H1 (cell line): ENCODE results near the gene AHR. TPM values are rescaled to one million over a fixed set of nuclear protein-coding genes. Genes with fewer than 3 reads are reported as not detected.

Experiments
- CTCF ChIA-PET: fragments of 300-600 bp; sonication (Branson Sonifier 250); formaldehyde crosslinking; loops from one replicate; lab custom pipeline; 2021; ENCODE audit not compliant: partially characterized antibody; lab: Charles Lee
- POLR2A ChIA-PET: fragments of 300-600 bp; sonication (Branson Sonifier 250); formaldehyde crosslinking; loops from one replicate; lab custom pipeline; 2021; ENCODE audit warnings: inconsistent platforms; ENCODE audit not compliant: partially characterized antibody; lab: Charles Lee
- DNase-seq, 2 experiments: peaks; one replicate each; pipeline versions ENCODE4 v3.0.0 to v3.0.0-alpha.2; 2010 to 2022; ENCODE audit warnings: low spot score in 2 of 2, low read depth in 1 of 2, mixed read lengths in 1 of 2
- FAIRE-seq: peaks from 2 replicates; lab custom pipeline; 2011; peaks lifted over from hg19 to GRCh38; lab: Jason Lieb, UNC
- H2AFZ ChIP-seq: 2 replicates; pipeline ENCODE4 v1.8.1; 2012; ENCODE audit warnings: low read length, inconsistent platforms
- H2AK5ac ChIP-seq: 2 replicates; pipeline ENCODE4 v1.6.1; 2013; ENCODE audit warnings: low read depth, low read length
- H2BK120ac ChIP-seq: replicated peaks from 2 replicates; pipeline ENCODE3; 2013; ENCODE audit warnings: low read depth, low read length, inconsistent platforms
- H2BK12ac ChIP-seq: 2 replicates; pipeline ENCODE4 v1.6.1; 2013; ENCODE audit warnings: low read depth, low read length
- H2BK15ac ChIP-seq: 2 replicates; pipeline ENCODE4 v1.6.1; 2013; ENCODE audit warnings: low read length
- H2BK20ac ChIP-seq: 2 replicates; pipeline ENCODE4 v1.6.1; 2013; ENCODE audit warnings: low read length
- H2BK5ac ChIP-seq: 2 replicates; pipeline ENCODE4 v1.6.1; 2013; ENCODE audit warnings: low read depth, low read length
- H3K14ac ChIP-seq: 2 replicates; pipeline ENCODE4 v1.6.1; 2013; ENCODE audit warnings: inconsistent platforms; ENCODE audit not compliant: insufficient read length
- H3K18ac ChIP-seq: 2 replicates; pipeline ENCODE4 v1.6.1; 2013; ENCODE audit warnings: low read length; ENCODE audit errors: extremely low read depth
- H3K23ac ChIP-seq: 2 replicates; pipeline ENCODE4 v1.6.1; 2013; ENCODE audit warnings: inconsistent platforms; ENCODE audit not compliant: insufficient read length
- H3K23me2 ChIP-seq: 2 replicates; pipeline ENCODE4 v1.6.1; 2013; ENCODE audit warnings: low read depth, low read length
- H3K27ac ChIP-seq: 2 replicates; pipeline ENCODE4 v1.6.1; 2011; ENCODE audit warnings: low read depth, low read length, inconsistent platforms
- H3K27me3 ChIP-seq, 4 experiments: replicated peaks in 1 of 4; 1 replicate in 1 of 4; 2 replicates in 3 of 4; pipeline versions ENCODE4 v1.6.1 to v1.8.1; 2011 to 2013; ENCODE audit warnings: low read length in 3 of 4, mild to moderate bottlenecking in 3 of 4, inconsistent platforms in 2 of 4, mixed read lengths in 2 of 4, moderate library complexity in 1 of 4; ENCODE audit not compliant: control insufficient read depth in 3 of 4, insufficient read depth in 3 of 4; ENCODE audit errors: extremely low read depth in 1 of 4
- H3K36me3 ChIP-seq, 4 experiments: 2 replicates each; pipeline versions ENCODE4 v1.6.1 to v1.8.1; 2011 to 2013; ENCODE audit warnings: mild to moderate bottlenecking in 4 of 4, low read length in 3 of 4, moderate library complexity in 2 of 4, control low read depth in 1 of 4, inconsistent platforms in 1 of 4; ENCODE audit not compliant: insufficient read depth in 4 of 4, control insufficient read depth in 2 of 4
- H3K4ac ChIP-seq: replicated peaks from 2 replicates; pipeline ENCODE3; 2013; ENCODE audit warnings: low read length, low read depth, mixed read lengths, inconsistent platforms; ENCODE audit not compliant: insufficient read length
- H3K4me1 ChIP-seq, 4 experiments: replicated peaks in 1 of 4; 1 replicate in 1 of 4; 2 replicates in 3 of 4; pipeline versions ENCODE4 v1.6.1 to v1.8.1; 2011 to 2013; ENCODE audit warnings: low read length in 3 of 4, inconsistent platforms in 2 of 4, mixed read lengths in 1 of 4; ENCODE audit not compliant: insufficient read depth in 4 of 4, control insufficient read depth in 3 of 4
- H3K4me2 ChIP-seq, 2 experiments: 2 replicates each; pipeline versions ENCODE4 v1.6.1 to v1.8.1; 2011 to 2013; ENCODE audit warnings: low read depth in 2 of 2, low read length in 2 of 2, control low read depth in 1 of 2, inconsistent platforms in 1 of 2, mild to moderate bottlenecking in 1 of 2; ENCODE audit not compliant: insufficient read depth in 1 of 2
- H3K4me3 ChIP-seq, 4 experiments: fragments of 200-600, 300-600 bp in 1 of 4; sonication (generic), shearing (Covaris generic), sonication (Bioruptor Twin) in 1 of 4; 2 replicates each; pipeline versions ENCODE4 v1.5.1 to v1.8.1; 2011 to 2016; ENCODE audit warnings: low read length in 4 of 4, low read depth in 3 of 4, control low read depth in 2 of 4, inconsistent platforms in 2 of 4, mild to moderate bottlenecking in 2 of 4, mixed read lengths in 1 of 4, moderate library complexity in 1 of 4; ENCODE audit not compliant: insufficient read depth in 2 of 4; ENCODE audit errors: extremely low read depth in 1 of 4
- H3K56ac ChIP-seq: replicated peaks from 2 replicates; pipeline ENCODE3; 2013; ENCODE audit warnings: low read depth, mild to moderate bottlenecking, mixed read lengths, low read length, inconsistent platforms; ENCODE audit not compliant: insufficient read length
- H3K79me1 ChIP-seq: 2 replicates; pipeline ENCODE4 v1.6.1; 2013; ENCODE audit warnings: low read depth, low read length, control low read depth
- H3K79me2 ChIP-seq, 2 experiments: 2 replicates each; pipeline versions ENCODE4 v1.6.1 to v1.8.1; 2012 to 2013; ENCODE audit warnings: low read length in 2 of 2, mild to moderate bottlenecking in 2 of 2, inconsistent platforms in 1 of 2; ENCODE audit not compliant: insufficient read depth in 2 of 2, control insufficient read depth in 1 of 2
- H3K9ac ChIP-seq, 4 experiments: replicated peaks in 1 of 4; 1 replicate in 1 of 4; 2 replicates in 3 of 4; pipeline versions ENCODE4 v1.6.1 to v1.8.1; 2011 to 2013; ENCODE audit warnings: low read depth in 3 of 4, low read length in 3 of 4, control low read depth in 2 of 4, mild to moderate bottlenecking in 2 of 4, moderate library complexity in 2 of 4, inconsistent platforms in 1 of 4; ENCODE audit errors: extremely low read depth in 1 of 4
- H3K9me3 ChIP-seq, 2 experiments: 2 replicates each; pipeline versions ENCODE4 v1.6.1 to v1.8.1; 2012 to 2013; ENCODE audit warnings: mild to moderate bottlenecking in 2 of 2, moderate library complexity in 2 of 2, control low read depth in 1 of 2, inconsistent platforms in 1 of 2, low read depth in 1 of 2, low read length in 1 of 2, mixed read lengths in 1 of 2; ENCODE audit not compliant: insufficient read depth in 2 of 2
- H4K20me1 ChIP-seq, 2 experiments: replicated peaks in 1 of 2; 2 replicates each; pipeline versions ENCODE3 to v1.8.1; 2011 to 2013; ENCODE audit warnings: inconsistent platforms in 2 of 2, low read length in 2 of 2, mild to moderate bottlenecking in 1 of 2; ENCODE audit not compliant: insufficient read depth in 2 of 2, control insufficient read depth in 1 of 2
- H4K5ac ChIP-seq: 2 replicates; pipeline ENCODE4 v1.6.1; 2013; ENCODE audit warnings: low read length, low read depth, mixed read lengths, inconsistent platforms; ENCODE audit not compliant: insufficient read length
- H4K8ac ChIP-seq: 2 replicates; pipeline ENCODE4 v1.8.0; 2013; ENCODE audit warnings: mild to moderate bottlenecking, moderate library complexity, low read length, inconsistent platforms; ENCODE audit not compliant: insufficient read depth; ENCODE audit errors: extremely low read depth
- H4K91ac ChIP-seq: replicated peaks from 2 replicates; pipeline ENCODE3; 2013; ENCODE audit warnings: low read length, mixed read lengths, inconsistent platforms; ENCODE audit not compliant: insufficient read length
- ATF3 ChIP-seq: IDR thresholded peaks from 2 replicates; pipeline ENCODE4 v1.6.1; 2011; ENCODE audit warnings: low read depth, mild to moderate bottlenecking, low read length; ENCODE audit not compliant: insufficient read depth
- CBX5 ChIP-seq: fragments of 300-800, 300-1000 bp; sonication (generic); IDR thresholded peaks from 2 replicates; pipeline ENCODE4 v1.7.1; 2016; ENCODE audit warnings: antibody characterized with exemption, low read length, low read depth
- CEBPB ChIP-seq: IDR thresholded peaks from 2 replicates; pipeline ENCODE4 v1.6.1; 2012; ENCODE audit warnings: low read depth, low read length
- CHD1 ChIP-seq: IDR thresholded peaks from 2 replicates; pipeline ENCODE4 v1.6.1; 2012; ENCODE audit warnings: low read depth, low read length, improper control_type of control experiment
- JUN ChIP-seq: IDR thresholded peaks from 2 replicates; pipeline ENCODE4 v1.6.1; 2011; ENCODE audit warnings: low read depth, mild to moderate bottlenecking, improper control_type of control experiment, low read length
- JUND ChIP-seq: IDR thresholded peaks from 2 replicates; pipeline ENCODE4 v1.6.1; 2011; ENCODE audit warnings: mild to moderate bottlenecking, improper control_type of control experiment, low read length
- NANOG ChIP-seq: IDR thresholded peaks from 2 replicates; pipeline ENCODE4 v1.6.1; 2011; ENCODE audit warnings: low read length, low read depth, mild to moderate bottlenecking, inconsistent platforms; ENCODE audit not compliant: insufficient read depth, poor library complexity, severe bottlenecking
- POLR2A ChIP-seq, 2 experiments: IDR thresholded peaks; 1 replicate in 1 of 2; 2 replicates in 1 of 2; pipeline ENCODE4 v1.6.1; 2011; ENCODE audit warnings: low read depth in 2 of 2, low read length in 2 of 2, mild to moderate bottlenecking in 2 of 2; ENCODE audit errors: control extremely low read depth in 1 of 2
- RAD21 ChIP-seq, 2 experiments: IDR thresholded peaks in 1 of 2; conservative IDR thresholded peaks in 1 of 2; 2 replicates each; pipeline ENCODE4 v1.6.1; 2011; ENCODE audit warnings: low read depth in 2 of 2, low read length in 2 of 2, improper control_type of control experiment in 1 of 2, inconsistent platforms in 1 of 2, mild to moderate bottlenecking in 1 of 2, moderate library complexity in 1 of 2
- RBBP5 ChIP-seq: IDR thresholded peaks from 2 replicates; pipeline ENCODE4 v1.7.1; 2012; ENCODE audit warnings: low read depth, mild to moderate bottlenecking, inconsistent platforms, low read length, moderate library complexity, borderline replicate concordance
- RFX5 ChIP-seq: IDR thresholded peaks from 2 replicates; pipeline ENCODE4 v1.6.1; 2011; ENCODE audit warnings: low read depth, low read length, improper control_type of control experiment, borderline replicate concordance
- RXRA ChIP-seq: IDR thresholded peaks from 2 replicates; pipeline ENCODE4 v1.6.1; 2011; ENCODE audit warnings: low read depth, mild to moderate bottlenecking, low read length, moderate library complexity; ENCODE audit not compliant: insufficient read depth
- SUZ12 ChIP-seq: fragments of 200-600 bp; sonication (generic); IDR thresholded peaks from 2 replicates; pipeline ENCODE4 v1.6.1; 2012; ENCODE audit warnings: mild to moderate bottlenecking, inconsistent platforms, low read length, moderate library complexity, mixed read lengths
- TBP ChIP-seq: IDR thresholded peaks from 2 replicates; pipeline ENCODE4 v1.6.1; 2011; ENCODE audit warnings: low read depth, low read length, improper control_type of control experiment
- WGBS, 2 experiments: shearing (Covaris generic) in 1 of 2; methylation state at CpG; one replicate each; pipeline versions ENCODE4 v1.1.6 to v1.1.7; 2013 to 2015; ENCODE audit warnings: low lambda C conversion rate in 2 of 2, mixed read lengths in 2 of 2, inconsistent platforms in 1 of 2, low coverage in 1 of 2, missing lambda C conversion rate in 1 of 2; ENCODE audit not compliant: insufficient replicate concordance in 2 of 2, insufficient coverage in 1 of 2, insufficient read length in 1 of 2; ENCODE audit errors: extremely low coverage in 1 of 2, missing lambda C conversion rate in 1 of 2; 5-methylcytosine and 5-hydroxymethylcytosine counted together
- polyA plus RNA-seq, 7 experiments: library from polyadenylated mRNA; depleted of rRNA in 3 of 7; stranded (reverse) in 5 of 7; unstranded in 2 of 7; fragments of >200 nt in 5 of 7; fragments of 200-250 nt in 2 of 7; gene quantifications; 1 replicate in 5 of 7; 2 replicates in 1 of 7; 4 replicates in 1 of 7; pipeline versions ENCODE4 v1.2.1 to v1.2.3, GENCODE V29; 2011 to 2013; ENCODE audit warnings: missing spikeins in 2 of 7, mixed read lengths in 2 of 7
- total RNA-seq: library from RNA; stranded (reverse); fragmentation: NEBNext Ultra II Directional; extraction: Animal tissue kit (Norgen Biotek cat#: 25700); gene quantifications from 2 replicates; pipeline ENCODE4 v1.2.1, GENCODE V29; 2021

AHR gene
- total and polyA plus RNA-seq, 2 of the 8 experiments (the other 6 are each of a cell fraction or from before 2014, with no cell fraction given), result 1.4 to 9.7 TPM

- H3K9me3 ChIP-seq, result no peaks in the 10 kb centered on the region
- no peaks in the 10 kb centered on the region for H3K27me3 ChIP-seq
- no peak for DNase-seq
- no peak overlapping the region for H2BK120ac ChIP-seq
- H3K23ac ChIP-seq, result no peak overlapping the region
- H3K4ac ChIP-seq, result no peak overlapping the region
- H3K4me2 ChIP-seq, result no peak overlapping the region
- CTCF ChIA-PET, result no interaction called here
- H2BK15ac ChIP-seq, result no peak overlapping the region
- no peaks in the 10 kb centered on the region for H3K79me2 ChIP-seq
- H4K8ac ChIP-seq, result no peak overlapping the region
- H4K91ac ChIP-seq, result no peak overlapping the region
- no peak overlapping the region for H3K9ac ChIP-seq
- no peak overlapping the region for H3K4me3 ChIP-seq
- H3K36me3 ChIP-seq, result no peaks in the 10 kb centered on the region
- no peak overlapping the region for H3K14ac ChIP-seq
- no peak overlapping the region for H2BK12ac ChIP-seq
- H3K4me1 ChIP-seq, result no peaks in the 10 kb centered on the region
- no peak overlapping the region for H2AFZ ChIP-seq
- 89% methylated on average over 3 of the region's 3 CpGs; no CpG with 5 or more reads in 1 of the 2 experiments for WGBS, 2 experiments
- no peak overlapping the region for H2BK20ac ChIP-seq
- H3K23me2 ChIP-seq, result no peaks in the 10 kb centered on the region
- FAIRE-seq, result no peak
- H2AK5ac ChIP-seq, result no peak overlapping the region
- POLR2A ChIA-PET, result no interaction called here
- no peaks in the 10 kb centered on the region for H3K79me1 ChIP-seq
- H4K20me1 ChIP-seq, result no peaks in the 10 kb centered on the region
- H3K27ac ChIP-seq, result no peak overlapping the region
- H3K56ac ChIP-seq, result no peak overlapping the region
- H2BK5ac ChIP-seq, result no peak overlapping the region
- H4K5ac ChIP-seq, result no peak overlapping the region
- no peak overlapping the region for H3K18ac ChIP-seq
- TF ChIP-seq ATF3 (no peak), NANOG (no peak), JUN (no peak), RXRA (no peak), RAD21 (IDR thresholded peaks at IDR 0.05 in 1 of 2, conservative IDR thresholded peaks at IDR 0.05 in 1 of 2; ENCODE audit: low read depth in 2 of 2, low read length in 2 of 2) (no peak), CEBPB (no peak), CHD1 (no peak), TBP (no peak), JUND (no peak), RFX5 (no peak), POLR2A (IDR thresholded peaks at IDR 0.05; ENCODE audit: control extremely low read depth in 1 of 2, low read depth in 2 of 2, low read length in 2 of 2) (no peak), RBBP5 (no peak), SUZ12 (no peak), CBX5 (no peak)
These were observed 70.5 kb downstream of the AHR start for GRCh38 chr7:17368856-17369524.
